Lower leg skin (tissue), 3 donors: ENCODE measurements around the gene MTA3.

ENCODE experiments used
- CTCF ChIP-seq, 3 donors: fragments of 450-650 bp; IDR thresholded peaks; one replicate each; pipeline ENCODE4 v1.5.1; 2016; ENCODE audit warnings: antibody characterized with exemption in 3 of 3, mild to moderate bottlenecking in 3 of 3, moderate library complexity in 2 of 3
- POLR2A ChIP-seq, 2 donors: fragments of 450-650 bp; IDR thresholded peaks; one replicate each; pipeline ENCODE4 v1.6.1; 2016 to 2017; ENCODE audit warnings: antibody characterized with exemption in 2 of 2, mild to moderate bottlenecking in 1 of 2, moderate library complexity in 1 of 2

GRCh38 chr2:42804891-42805290 lies 236.5 kb downstream of the MTA3 start:
- no peak for TF ChIP-seq CTCF (IDR thresholded peaks at IDR 0.05)
- TF ChIP-seq POLR2A (IDR thresholded peaks at IDR 0.05) = no peak
